ENCODE data around the gene HOXA6.

- no peak for TF ChIP-seq TGIF2 (CRISPR knock-in tag; IDR thresholded peaks at IDR 0.05)
- no peak for TF ChIP-seq UBTF (IDR thresholded peaks at IDR 0.05; ENCODE audit: borderline replicate concordance in 1 of 2, low read depth in 2 of 2, low read length in 2 of 2)
- TF ChIP-seq BRCA1 (IDR thresholded peaks at IDR 0.05): no peak
- no peak for TF ChIP-seq BRCA1 (CRISPR knock-in tag; IDR thresholded peaks at IDR 0.05)
- TF ChIP-seq, protein P1, sequence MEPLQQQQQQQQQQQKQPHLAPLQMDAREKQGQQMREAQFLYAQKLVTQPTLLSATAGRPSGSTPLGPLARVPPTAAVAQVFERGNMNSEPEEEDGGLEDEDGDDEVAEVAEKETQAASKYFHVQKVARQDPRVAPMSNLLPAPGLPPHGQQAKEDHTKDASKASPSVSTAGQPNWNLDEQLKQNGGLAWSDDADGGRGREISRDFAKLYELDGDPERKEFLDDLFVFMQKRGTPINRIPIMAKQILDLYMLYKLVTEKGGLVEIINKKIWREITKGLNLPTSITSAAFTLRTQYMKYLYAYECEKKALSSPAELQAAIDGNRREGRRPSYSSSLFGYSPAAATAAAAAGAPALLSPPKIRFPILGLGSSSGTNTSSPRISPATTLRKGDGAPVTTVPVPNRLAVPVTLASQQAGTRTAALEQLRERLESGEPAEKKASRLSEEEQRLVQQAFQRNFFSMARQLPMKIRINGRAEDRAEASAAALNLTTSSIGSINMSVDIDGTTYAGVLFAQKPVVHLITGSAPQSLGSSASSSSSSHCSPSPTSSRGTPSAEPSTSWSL (CRISPR knock-in tag; IDR thresholded peaks at IDR 0.05; ENCODE audit: borderline replicate concordance): no peak
- TF ChIP-seq ZNF274 (IDR thresholded peaks at IDR 0.05; ENCODE audit: borderline replicate concordance, low read depth, low read length): no peak
- TF ChIP-seq POLR2A (conservative IDR thresholded peaks at IDR 0.05): no peak
Observed at GRCh38 chr7:27105301-27106031, 42.1 kb downstream of the HOXA6 start.
